Measurements from ENCODE around the gene PYDC2.

- TF ChIP-seq CTCF (IDR thresholded peaks at IDR 0.05; ENCODE audit: insufficient read depth, low read length) (no peak), REST (IDR thresholded peaks at IDR 0.05; ENCODE audit: insufficient replicate concordance, low read depth) (no peak), GABPA (IDR thresholded peaks at IDR 0.05; ENCODE audit: low read depth) (no peak), POLR2AphosphoS5 (IDR thresholded peaks at IDR 0.05; ENCODE audit: low read depth) (no peak), SPI1 (IDR thresholded peaks at IDR 0.05; ENCODE audit: borderline replicate concordance, low read depth) (no peak)
Observed at GRCh38 chr3:191509078-191509477, 48.1 kb downstream of the PYDC2 start.

Measured in HL-60 (cell line).